Left ventricle myocardium inferior (tissue), 1 donor: ENCODE measurements around the gene CORO2A. TPM values are rescaled to one million over a fixed set of nuclear protein-coding genes. Genes with fewer than 3 reads are reported as not detected.

ENCODE experiments used
- DNase-seq: peaks from one replicate; pipeline ENCODE4 v3.0.0-alpha.2; 2020
- H3K27ac ChIP-seq: fragments of 200-600 bp; replicated peaks from 2 replicates; pipeline ENCODE4 v1.8.0; 2021
- H3K27me3 ChIP-seq: fragments of 200-600 bp; 2 replicates; pipeline ENCODE4 v1.8.0; 2021; ENCODE audit warnings: low read depth
- H3K36me3 ChIP-seq: fragments of 200-600 bp; 2 replicates; pipeline ENCODE4 v1.8.0; 2021
- H3K4me1 ChIP-seq: fragments of 200-600 bp; 2 replicates; pipeline ENCODE4 v1.8.0; 2021
- H3K4me3 ChIP-seq: fragments of 200-600 bp; 2 replicates; pipeline ENCODE4 v1.8.0; 2021; ENCODE audit warnings: mild to moderate bottlenecking, moderate library complexity
- H3K9me3 ChIP-seq: fragments of 200-600 bp; replicated peaks from 2 replicates; pipeline ENCODE4 v1.8.0; 2021
- intact Hi-C: fragments of 100-400 bp; cut with micrococcal nuclease; formaldehyde crosslinking; loops from one replicate; pipeline ENCODE4 v1.11.0; 2022
- total RNA-seq: library from RNA; stranded (reverse); fragmentation: NEBNext Ultra II Directional; extraction: Animal tissue kit (Norgen Biotek cat#: 25700); gene quantifications from one replicate; pipeline ENCODE4 v1.2.1, GENCODE V29; 2021
- TF ChIP-seq, protein P1 (sequence below): fragments of 200-600 bp; IDR thresholded peaks from 2 replicates; pipeline ENCODE4 v1.8.0; 2021; ENCODE audit warnings: antibody characterized with exemption, mild to moderate bottlenecking, borderline replicate concordance
- donor health status: DM: no; HTN: yes; CAD: no; lungs with severe emphysema.

Gene CORO2A
- total RNA-seq, 1 donor from 2014 or later, result 0.14 TPM

DNA sequence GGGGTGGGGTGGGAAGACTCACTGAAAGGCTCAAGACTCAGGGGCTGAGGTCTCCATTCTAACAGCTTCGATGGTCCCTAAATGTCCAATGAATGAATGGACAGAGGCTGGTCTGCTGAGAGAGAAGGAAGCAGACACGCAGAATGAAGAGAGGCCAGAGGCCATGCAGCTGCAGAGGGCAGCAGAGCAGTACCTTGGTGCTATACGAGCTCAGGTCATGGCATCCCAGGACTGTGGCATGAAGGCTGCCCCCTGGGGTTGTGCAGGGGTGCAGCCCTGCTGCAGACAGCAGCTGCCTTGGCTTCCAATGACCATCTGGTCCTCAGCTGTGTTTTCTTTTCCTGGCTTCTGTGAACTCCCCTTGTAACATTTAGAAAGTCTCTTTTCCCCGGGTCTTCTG, 15.2 kb upstream of the CORO2A start:
- DNase-seq, result no peak
- Histone ChIP-seq H3K27me3 (no peaks in the 10 kb centered on the region), H3K9me3 (no peaks in the 10 kb centered on the region), H3K4me3 (no peak overlapping the region), H3K4me1 (peaks cover 3% of the 10 kb centered on the region), H3K36me3 (peaks cover 10% of the 10 kb centered on the region), H3K27ac (no peak overlapping the region)
- intact Hi-C loops, result loop anchor here (5.0 kb wide), 1 partner anchor 55 kb away; no protein-coding TSS in a partner anchor
- TF ChIP-seq, protein P1, sequence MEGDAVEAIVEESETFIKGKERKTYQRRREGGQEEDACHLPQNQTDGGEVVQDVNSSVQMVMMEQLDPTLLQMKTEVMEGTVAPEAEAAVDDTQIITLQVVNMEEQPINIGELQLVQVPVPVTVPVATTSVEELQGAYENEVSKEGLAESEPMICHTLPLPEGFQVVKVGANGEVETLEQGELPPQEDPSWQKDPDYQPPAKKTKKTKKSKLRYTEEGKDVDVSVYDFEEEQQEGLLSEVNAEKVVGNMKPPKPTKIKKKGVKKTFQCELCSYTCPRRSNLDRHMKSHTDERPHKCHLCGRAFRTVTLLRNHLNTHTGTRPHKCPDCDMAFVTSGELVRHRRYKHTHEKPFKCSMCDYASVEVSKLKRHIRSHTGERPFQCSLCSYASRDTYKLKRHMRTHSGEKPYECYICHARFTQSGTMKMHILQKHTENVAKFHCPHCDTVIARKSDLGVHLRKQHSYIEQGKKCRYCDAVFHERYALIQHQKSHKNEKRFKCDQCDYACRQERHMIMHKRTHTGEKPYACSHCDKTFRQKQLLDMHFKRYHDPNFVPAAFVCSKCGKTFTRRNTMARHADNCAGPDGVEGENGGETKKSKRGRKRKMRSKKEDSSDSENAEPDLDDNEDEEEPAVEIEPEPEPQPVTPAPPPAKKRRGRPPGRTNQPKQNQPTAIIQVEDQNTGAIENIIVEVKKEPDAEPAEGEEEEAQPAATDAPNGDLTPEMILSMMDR, result no peak

DNA sequence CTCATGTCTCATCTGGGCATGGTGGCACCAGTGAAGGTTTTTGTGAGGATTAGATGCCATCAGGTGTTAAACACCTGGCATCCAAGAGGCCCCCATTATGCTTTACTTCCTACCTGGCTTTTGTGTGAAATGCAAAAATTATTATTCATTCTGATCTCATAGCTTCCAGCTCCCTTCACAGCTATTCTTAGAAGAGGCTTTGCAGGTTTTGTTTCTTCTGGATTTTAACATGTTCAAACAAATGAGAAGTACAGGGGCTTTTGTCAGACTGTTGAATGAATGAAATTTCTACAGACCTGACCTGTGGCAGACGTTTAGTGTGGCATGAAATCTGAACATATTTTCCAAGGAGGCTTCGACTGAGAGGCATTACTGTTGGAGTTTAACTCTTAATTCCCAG, 14.3 kb upstream of the CORO2A start:
- no peak overlapping the region for H3K4me3 ChIP-seq
- no peaks in the 10 kb centered on the region for H3K27me3 ChIP-seq
- H3K36me3 ChIP-seq, result peaks cover 9% of the 10 kb centered on the region
- TF ChIP-seq, protein P1, result no peak
- H3K9me3 ChIP-seq, result no peaks in the 10 kb centered on the region
- DNase-seq, result no peak
- intact Hi-C loops, result loop anchor here (5.0 kb wide), 1 partner anchor 56 kb away; no protein-coding TSS in a partner anchor
- H3K4me1 ChIP-seq, result peaks cover 3% of the 10 kb centered on the region
- H3K27ac ChIP-seq, result no peak overlapping the region

DNA sequence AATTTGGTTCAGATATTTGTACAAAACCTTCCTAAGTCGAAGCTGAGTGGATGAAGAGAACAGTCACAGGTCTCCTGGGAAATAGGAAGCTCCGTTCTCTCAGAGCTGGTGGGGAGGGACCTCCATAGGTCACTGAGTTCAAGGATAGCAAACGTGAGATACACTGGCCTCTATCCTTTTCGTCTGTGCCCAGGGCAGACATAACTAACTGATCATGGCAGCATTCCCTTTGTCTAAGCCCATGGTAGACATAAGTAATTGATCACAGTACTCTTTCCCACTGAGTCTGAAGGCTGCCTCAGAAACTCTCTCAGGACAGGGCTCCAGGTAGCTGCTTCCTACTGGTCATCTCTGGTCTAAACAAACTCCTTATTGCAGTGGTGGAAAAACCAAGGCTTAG, 12.3 kb upstream of the CORO2A start:
- Histone ChIP-seq H3K27me3 (no peaks in the 10 kb centered on the region), H3K4me1 (peaks cover 3% of the 10 kb centered on the region), H3K36me3 (peaks cover 5% of the 10 kb centered on the region), H3K27ac (no peak overlapping the region), H3K9me3 (no peaks in the 10 kb centered on the region), H3K4me3 (no peak overlapping the region)
- TF ChIP-seq, protein P1, result no peak
- no peak for DNase-seq
- intact Hi-C loops, result loop anchor here (5.0 kb wide), 1 partner anchor 58 kb away; no protein-coding TSS in a partner anchor

DNA sequence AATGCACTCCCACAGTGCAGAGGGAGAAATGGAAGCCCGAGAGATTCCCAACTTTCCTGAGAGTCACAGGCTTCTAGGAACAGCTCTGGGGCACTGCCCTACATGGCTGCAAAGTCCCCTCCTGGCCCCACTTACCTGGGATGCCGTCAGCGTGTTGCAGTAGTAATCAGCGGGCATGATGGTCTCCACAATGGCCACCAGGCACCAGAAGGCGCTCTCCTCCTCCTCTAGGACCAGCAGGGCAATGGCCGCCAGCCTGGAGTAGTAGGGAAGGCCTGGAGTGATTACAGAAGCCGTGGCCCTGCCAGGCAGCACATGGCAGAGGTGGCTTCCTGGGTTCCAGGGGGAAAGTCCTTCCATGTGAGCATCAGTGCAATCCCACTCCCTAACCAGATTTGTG, 10.7 kb upstream of the CORO2A start:
- Histone ChIP-seq H3K9me3 (no peaks in the 10 kb centered on the region), H3K36me3 (no peaks in the 10 kb centered on the region), H3K27ac (no peak overlapping the region), H3K4me3 (no peak overlapping the region), H3K27me3 (no peaks in the 10 kb centered on the region), H3K4me1 (peaks cover 3% of the 10 kb centered on the region)
- DNase-seq, result no peak
- intact Hi-C loops, result no loop called here
- TF ChIP-seq, protein P1, result no peak

DNA sequence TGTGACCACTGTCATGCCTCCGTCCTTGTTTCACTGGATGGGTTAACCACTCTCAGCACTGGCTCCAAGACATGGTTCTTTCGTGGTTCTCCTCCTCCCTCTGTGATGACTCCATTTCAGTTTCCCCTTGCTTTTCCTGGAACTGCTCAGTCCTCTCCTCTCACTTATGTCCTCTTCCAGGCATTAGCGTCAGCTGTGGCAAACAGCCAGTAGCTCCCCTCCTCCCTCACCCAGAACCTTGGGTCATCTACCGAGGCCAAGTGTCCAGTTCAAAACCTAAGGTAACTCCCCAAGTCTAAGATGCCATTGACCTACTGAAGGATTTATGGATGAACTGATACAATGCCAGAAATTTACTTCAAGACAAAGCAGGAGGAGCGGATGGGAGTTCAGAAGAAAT, 9.8 kb upstream of the CORO2A start:
- no peaks in the 10 kb centered on the region for H3K27me3 ChIP-seq
- no peak for DNase-seq
- H3K9me3 ChIP-seq, result no peaks in the 10 kb centered on the region
- H3K27ac ChIP-seq, result no peak overlapping the region
- H3K4me3 ChIP-seq, result no peak overlapping the region
- H3K4me1 ChIP-seq, result peaks cover 3% of the 10 kb centered on the region
- TF ChIP-seq, protein P1, result no peak
- H3K36me3 ChIP-seq, result no peaks in the 10 kb centered on the region
- intact Hi-C loops, result no loop called here
